GM18508 (cell line): ENCODE data around the gene CHD1.
A peak's percentile ranks its signal among the peaks of the same experiment; 100 is the strongest.

Source experiments
- ATAC-seq: cut with Tn5 transposase; IDR thresholded peaks from one replicate; pipeline ENCODE4 v1.9.1; 2021; ENCODE audit warnings: moderate number of reproducible peaks; ENCODE audit not compliant: insufficient read depth, unreplicated experiment

The CHD1 gene

GRCh38 chr5:98936948-98937715 lies 8.3 kb upstream of the CHD1 start:
- no peak for ATAC-seq

- ATAC-seq, result no peak
Measured at GRCh38 chr5:98935206-98935605, 6.4 kb upstream of the CHD1 start.

- no peak for ATAC-seq
Measured at GRCh38 chr5:98934546-98934945, 5.7 kb upstream of the CHD1 start.

- ATAC-seq, result peak; percentile 43
Measured at GRCh38 chr5:98933445-98934072, 4.8 kb upstream of the CHD1 start.

GRCh38 chr5:98930972-98931762 lies 2.4 kb upstream of the CHD1 start:
- no peak for ATAC-seq

GRCh38 chr5:98929710-98930298 lies 997 bp upstream of the CHD1 start:
- ATAC-seq, result peak; percentile 69

- ATAC-seq, result no peak
Measured at GRCh38 chr5:98927989-98928872, 576 bp downstream of the CHD1 start.

- no peak for ATAC-seq
Measured at GRCh38 chr5:98927242-98927988, 1.4 kb downstream of the CHD1 start.

- no peak for ATAC-seq
Measured at GRCh38 chr5:98923966-98924365, 4.8 kb downstream of the CHD1 start.

- ATAC-seq, result no peak
Measured at GRCh38 chr5:98921947-98922505, 6.8 kb downstream of the CHD1 start.

GRCh38 chr5:98917433-98917832 lies 11.4 kb downstream of the CHD1 start:
- no peak for ATAC-seq

- no peak for ATAC-seq
Measured at GRCh38 chr5:98916540-98916939, 12.3 kb downstream of the CHD1 start.

GRCh38 chr5:98913911-98914310 lies 14.9 kb downstream of the CHD1 start:
- ATAC-seq, result no peak

GRCh38 chr5:98911280-98912040 lies 17.3 kb downstream of the CHD1 start:
- no peak for ATAC-seq

GRCh38 chr5:98909363-98909762 lies 19.4 kb downstream of the CHD1 start:
- ATAC-seq, result no peak

GRCh38 chr5:98907951-98908350 lies 20.9 kb downstream of the CHD1 start:
- no peak for ATAC-seq

- no peak for ATAC-seq
Measured at GRCh38 chr5:98906756-98907355, 22.0 kb downstream of the CHD1 start.
